B cell (primary cell): Measurements from ENCODE around the gene DCAKD.

Source experiments
- EZH2 ChIP-seq: IDR thresholded peaks from 2 replicates; pipeline ENCODE4 v1.6.1; 2012; ENCODE audit warnings: borderline replicate concordance, low read depth, mild to moderate bottlenecking, moderate library complexity, low read length; ENCODE audit not compliant: insufficient read depth, poor library complexity, severe bottlenecking
- TF ChIP-seq, protein P1 (sequence below): fragments of 200-600 bp; IDR thresholded peaks from one replicate; pipeline ENCODE4 v1.8.0; 2022; ENCODE audit warnings: antibody characterized with exemption, mild to moderate bottlenecking

DNA sequence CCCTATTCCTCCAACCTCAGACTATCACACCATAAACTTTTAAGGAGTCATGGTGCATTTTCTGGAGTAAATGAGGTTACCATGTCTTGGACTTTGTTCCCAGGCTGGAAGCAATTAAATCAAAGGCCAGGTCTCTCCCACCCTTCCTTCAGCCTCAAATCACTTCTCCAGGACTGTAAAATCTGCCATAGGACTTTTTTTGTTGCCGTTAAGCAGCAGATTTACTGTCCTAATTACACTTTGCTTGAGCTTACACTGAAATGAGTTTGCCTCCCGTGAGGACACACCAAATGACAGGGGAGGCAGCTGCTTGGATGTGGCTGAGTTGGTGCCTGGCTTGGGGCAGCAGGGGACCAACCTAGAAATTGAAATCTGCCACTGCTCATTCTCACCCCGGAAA, 14.7 kb downstream of the DCAKD start:
- no peak for TF ChIP-seq EZH2
- TF ChIP-seq, protein P1, sequence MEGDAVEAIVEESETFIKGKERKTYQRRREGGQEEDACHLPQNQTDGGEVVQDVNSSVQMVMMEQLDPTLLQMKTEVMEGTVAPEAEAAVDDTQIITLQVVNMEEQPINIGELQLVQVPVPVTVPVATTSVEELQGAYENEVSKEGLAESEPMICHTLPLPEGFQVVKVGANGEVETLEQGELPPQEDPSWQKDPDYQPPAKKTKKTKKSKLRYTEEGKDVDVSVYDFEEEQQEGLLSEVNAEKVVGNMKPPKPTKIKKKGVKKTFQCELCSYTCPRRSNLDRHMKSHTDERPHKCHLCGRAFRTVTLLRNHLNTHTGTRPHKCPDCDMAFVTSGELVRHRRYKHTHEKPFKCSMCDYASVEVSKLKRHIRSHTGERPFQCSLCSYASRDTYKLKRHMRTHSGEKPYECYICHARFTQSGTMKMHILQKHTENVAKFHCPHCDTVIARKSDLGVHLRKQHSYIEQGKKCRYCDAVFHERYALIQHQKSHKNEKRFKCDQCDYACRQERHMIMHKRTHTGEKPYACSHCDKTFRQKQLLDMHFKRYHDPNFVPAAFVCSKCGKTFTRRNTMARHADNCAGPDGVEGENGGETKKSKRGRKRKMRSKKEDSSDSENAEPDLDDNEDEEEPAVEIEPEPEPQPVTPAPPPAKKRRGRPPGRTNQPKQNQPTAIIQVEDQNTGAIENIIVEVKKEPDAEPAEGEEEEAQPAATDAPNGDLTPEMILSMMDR = no peak
